ENCODE results near the gene KLK4. TPM values are rescaled to one million over a fixed set of nuclear protein-coding genes. Genes with fewer than 3 reads are reported as not detected.
A peak's percentile ranks its signal among the peaks of the same experiment; 100 is the strongest.

Gene KLK4
- total and polyA plus RNA-seq, 9 of the 15 experiments (the other 6 are each of a cell fraction or from before 2014, with no cell fraction given) = not detected

DNA sequence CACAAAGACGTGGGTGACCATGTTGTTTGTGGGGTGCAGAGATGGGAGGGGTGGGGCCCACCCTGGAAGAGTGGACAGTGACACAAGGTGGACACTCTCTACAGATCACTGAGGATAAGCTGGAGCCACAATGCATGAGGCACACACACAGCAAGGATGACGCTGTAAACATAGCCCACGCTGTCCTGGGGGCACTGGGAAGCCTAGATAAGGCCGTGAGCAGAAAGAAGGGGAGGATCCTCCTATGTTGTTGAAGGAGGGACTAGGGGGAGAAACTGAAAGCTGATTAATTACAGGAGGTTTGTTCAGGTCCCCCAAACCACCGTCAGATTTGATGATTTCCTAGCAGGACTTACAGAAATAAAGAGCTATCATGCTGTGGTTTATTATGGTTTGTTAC, 32.3 kb downstream of the KLK4 start (continued):
- TF ChIP-seq GTF3C2 (IDR thresholded peaks at IDR 0.05; ENCODE audit: borderline replicate concordance, extremely low read depth, insufficient read length) = no peak
- 0 out of 4 replicates have a peak, but pooled peaks of 1 of the 2 experiments have one; percentile 23 for TF ChIP-seq NRF1 (conservative IDR thresholded peaks at IDR 0.05 in 1 of 2, IDR thresholded peaks at IDR 0.05 in 1 of 2)
- TF ChIP-seq EHMT2 (IDR thresholded peaks at IDR 0.05) = no peak
- no peak for TF ChIP-seq ZFP91 (CRISPR knock-in tag; IDR thresholded peaks at IDR 0.05)
- no peak for TF ChIP-seq ERF (CRISPR knock-in tag; IDR thresholded peaks at IDR 0.05)
- no peak for TF ChIP-seq ZFP1 (CRISPR knock-in tag; IDR thresholded peaks at IDR 0.05)
- no peak for TF ChIP-seq BRCA1 (IDR thresholded peaks at IDR 0.05)
- TF ChIP-seq BRCA1 (CRISPR knock-in tag; IDR thresholded peaks at IDR 0.05) = no peak
- no peak for TF ChIP-seq SRSF3 (IDR thresholded peaks at IDR 0.05; ENCODE audit: insufficient read depth, low read length)
- 0 out of 4 replicates have a peak, but pooled peaks of 1 of the 2 experiments have one; percentile 9 for TF ChIP-seq RCOR1 (IDR thresholded peaks at IDR 0.05; ENCODE audit: borderline replicate concordance in 1 of 2, low read depth in 2 of 2, low read length in 2 of 2)
- TF ChIP-seq PHF8 (IDR thresholded peaks at IDR 0.05; ENCODE audit: borderline replicate concordance, low read length) = no peak
- no peak for TF ChIP-seq XRCC5 (IDR thresholded peaks at IDR 0.05; ENCODE audit: low read depth, low read length)
- TF ChIP-seq ZNF561 (CRISPR knock-in tag; conservative IDR thresholded peaks at IDR 0.05) = no peak
- no peak for TF ChIP-seq ZC3H8 (IDR thresholded peaks at IDR 0.05)
- TF ChIP-seq ZNF830 (CRISPR knock-in tag; IDR thresholded peaks at IDR 0.05) = no peak
- TF ChIP-seq MBD2 (IDR thresholded peaks at IDR 0.05; ENCODE audit: borderline replicate concordance, low read depth) = no peak
- no peak for TF ChIP-seq CC2D1A (IDR thresholded peaks at IDR 0.05)
- no peak for TF ChIP-seq TFAP4 (CRISPR knock-in tag; IDR thresholded peaks at IDR 0.05; ENCODE audit: borderline replicate concordance)
- TF ChIP-seq FOS (IDR thresholded peaks at IDR 0.05; ENCODE audit: extremely low read depth, insufficient read length) = no peak
- TF ChIP-seq NCOA4 (IDR thresholded peaks at IDR 0.05; ENCODE audit: partially characterized antibody) = no peak
- no peak for TF ChIP-seq ZNF347 (CRISPR knock-in tag; IDR thresholded peaks at IDR 0.05; ENCODE audit: low read depth)
- no peak for TF ChIP-seq GATAD2A (IDR thresholded peaks at IDR 0.05)
- TF ChIP-seq EP300 (IDR thresholded peaks at IDR 0.05; ENCODE audit: low read length) = peak; percentile 63; the same call in 1 of the 2 replicates
- TF ChIP-seq RBM15 (IDR thresholded peaks at IDR 0.05; ENCODE audit: insufficient read depth, low read length) = no peak
- TF ChIP-seq ZNF175 (CRISPR knock-in tag; IDR thresholded peaks at IDR 0.05; ENCODE audit: low read depth) = no peak
- TF ChIP-seq FOXJ3 (CRISPR knock-in tag; IDR thresholded peaks at IDR 0.05) = no peak
- TF ChIP-seq ARID1B (IDR thresholded peaks at IDR 0.05) = peak; percentile 91
- no peak for TF ChIP-seq PHB2 (IDR thresholded peaks at IDR 0.05; ENCODE audit: low read depth)

All from K562 (cell line).